H9 (cell line): ENCODE results near the gene SIN3A. TPM values are rescaled to one million over a fixed set of nuclear protein-coding genes. Genes with fewer than 3 reads are reported as not detected.

Source experiments
- DNase-seq: peaks from one replicate; pipeline ENCODE4 v3.0.0-alpha.2; 2017
- H2AFZ ChIP-seq: one replicate; pipeline ENCODE4 v1.6.1; 2013; ENCODE audit warnings: mild to moderate bottlenecking, low read length, control low read depth, moderate library complexity
- H2AK5ac ChIP-seq: 2 replicates; pipeline ENCODE4 v1.6.1; 2013; ENCODE audit warnings: low read length, control low read depth, mixed read lengths; ENCODE audit not compliant: insufficient read length
- H2BK120ac ChIP-seq: one replicate; pipeline ENCODE4 v1.6.1; 2013; ENCODE audit warnings: low read depth, mild to moderate bottlenecking, low read length, control low read depth, inconsistent platforms; ENCODE audit not compliant: poor library complexity, severe bottlenecking
- H2BK12ac ChIP-seq: 2 replicates; pipeline ENCODE4 v1.6.1; 2013; ENCODE audit warnings: low read length, control low read depth, mixed read lengths, low read depth; ENCODE audit not compliant: insufficient read length
- H2BK15ac ChIP-seq: 2 replicates; pipeline ENCODE4 v1.6.1; 2013; ENCODE audit warnings: low read depth, low read length, control low read depth
- H2BK20ac ChIP-seq: one replicate; pipeline ENCODE4 v1.6.1; 2013; ENCODE audit warnings: low read depth, mild to moderate bottlenecking, low read length, control low read depth, inconsistent platforms; ENCODE audit not compliant: poor library complexity, severe bottlenecking
- H2BK5ac ChIP-seq: 2 replicates; pipeline ENCODE4 v1.6.1; 2013; ENCODE audit warnings: low read length, control low read depth, mixed read lengths; ENCODE audit not compliant: insufficient read length
- H3K14ac ChIP-seq: 2 replicates; pipeline ENCODE4 v1.6.1; 2013; ENCODE audit warnings: low read length, control low read depth; ENCODE audit not compliant: insufficient read depth
- H3K18ac ChIP-seq: 2 replicates; pipeline ENCODE4 v1.6.1; 2013; ENCODE audit warnings: low read depth, mild to moderate bottlenecking, mixed read lengths, low read length, control low read depth; ENCODE audit not compliant: insufficient read length
- H3K23ac ChIP-seq: 2 replicates; pipeline ENCODE4 v1.6.1; 2013; ENCODE audit warnings: low read length, control low read depth, mixed read lengths, low read depth; ENCODE audit not compliant: insufficient read length
- H3K23me2 ChIP-seq: 2 replicates; pipeline ENCODE4 v1.6.1; 2013; ENCODE audit warnings: low read depth, mild to moderate bottlenecking, mixed read lengths, low read length, control low read depth; ENCODE audit not compliant: insufficient read length, poor library complexity, severe bottlenecking
- H3K27ac ChIP-seq: 2 replicates; pipeline ENCODE4 v1.5.1; 2013; ENCODE audit warnings: low read length, control low read depth, mixed read lengths, low read depth; ENCODE audit not compliant: insufficient read length
- H3K27me3 ChIP-seq: 2 replicates; pipeline ENCODE4 v1.6.1; 2013; ENCODE audit warnings: low read length, control low read depth, inconsistent platforms; ENCODE audit not compliant: insufficient read depth
- H3K4ac ChIP-seq: 2 replicates; pipeline ENCODE4 v1.6.1; 2013; ENCODE audit warnings: low read depth, mild to moderate bottlenecking, control low read depth, inconsistent platforms, low read length, moderate library complexity
- H3K4me1 ChIP-seq: 2 replicates; pipeline ENCODE4 v1.6.1; 2013; ENCODE audit warnings: low read length, control low read depth, inconsistent platforms; ENCODE audit not compliant: insufficient read depth
- H3K4me2 ChIP-seq: 2 replicates; pipeline ENCODE4 v1.6.1; 2013; ENCODE audit warnings: low read length, control low read depth, mixed read lengths; ENCODE audit not compliant: insufficient read length, insufficient read depth
- H3K56ac ChIP-seq: 2 replicates; pipeline ENCODE4 v1.6.1; 2013; ENCODE audit warnings: low read depth, mild to moderate bottlenecking, mixed read lengths, low read length, control low read depth; ENCODE audit not compliant: insufficient read length
- H3K79me1 ChIP-seq: 2 replicates; pipeline ENCODE4 v1.6.1; 2013; ENCODE audit warnings: low read depth, mild to moderate bottlenecking, moderate library complexity, low read length, control low read depth, inconsistent platforms; ENCODE audit not compliant: insufficient read depth, poor library complexity, severe bottlenecking
- H3K79me2 ChIP-seq: 2 replicates; pipeline ENCODE4 v1.6.1; 2013; ENCODE audit warnings: low read length, control low read depth, inconsistent platforms; ENCODE audit not compliant: insufficient read depth
- H3K9ac ChIP-seq: 2 replicates; pipeline ENCODE4 v1.6.1; 2013; ENCODE audit warnings: low read length, control low read depth, mixed read lengths; ENCODE audit not compliant: insufficient read length; ENCODE audit errors: extremely low read depth
- H3K9me3 ChIP-seq: one replicate; pipeline ENCODE4 v1.6.1; 2013; ENCODE audit warnings: low read depth, low read length, inconsistent platforms; ENCODE audit not compliant: control insufficient read depth
- H3T11ph ChIP-seq: one replicate; pipeline ENCODE4 v1.6.1; 2013; ENCODE audit warnings: mild to moderate bottlenecking, low read length, control low read depth, inconsistent platforms
- H4K20me1 ChIP-seq: one replicate; pipeline ENCODE4 v1.6.1; 2013; ENCODE audit not compliant: control insufficient read depth, insufficient read length, insufficient read depth
- H4K5ac ChIP-seq: 2 replicates; pipeline ENCODE4 v1.6.1; 2013; ENCODE audit warnings: low read depth, mild to moderate bottlenecking, mixed read lengths, low read length, control low read depth; ENCODE audit not compliant: insufficient read length
- H4K8ac ChIP-seq: replicated peaks from 2 replicates; pipeline ENCODE4 v1.6.1; 2013; ENCODE audit warnings: low read length, control low read depth, mixed read lengths, low read depth; ENCODE audit not compliant: insufficient read length
- H4K91ac ChIP-seq: 2 replicates; pipeline ENCODE4 v1.6.1; 2013; ENCODE audit warnings: low read depth, mild to moderate bottlenecking, moderate library complexity, mixed read lengths, low read length, control low read depth; ENCODE audit not compliant: insufficient read length
- H3K27ac Mint-ChIP-seq, 3 experiments: 2 replicates in 2 of 3; 3 replicates in 1 of 3; pipeline ENCODE4 v1.8.0; 2020 to 2021; ENCODE audit warnings: mixed read lengths in 3 of 3, mild to moderate bottlenecking in 1 of 3, moderate library complexity in 1 of 3
- H3K27me3 Mint-ChIP-seq: 2 replicates; pipeline ENCODE4 v1.8.0; 2021; ENCODE audit warnings: low read depth, mild to moderate bottlenecking, moderate library complexity, mixed read lengths
- H3K36me3 Mint-ChIP-seq, 3 experiments: 2 replicates in 2 of 3; 3 replicates in 1 of 3; pipeline ENCODE4 v1.8.0; 2020 to 2021; ENCODE audit warnings: low read depth in 3 of 3, mixed read lengths in 3 of 3; ENCODE audit not compliant: insufficient read depth in 1 of 3
- H3K4me1 Mint-ChIP-seq, 2 experiments: 2 replicates each; pipeline ENCODE4 v1.8.0; 2020; ENCODE audit warnings: mixed read lengths in 2 of 2
- H3K4me3 Mint-ChIP-seq, 2 experiments: 2 replicates in 1 of 2; 3 replicates in 1 of 2; pipeline ENCODE4 v1.8.0; 2020 to 2021; ENCODE audit warnings: mild to moderate bottlenecking in 2 of 2, mixed read lengths in 2 of 2, moderate library complexity in 1 of 2
- H3K9me3 Mint-ChIP-seq, 2 experiments: 2 replicates in 1 of 2; 3 replicates in 1 of 2; pipeline ENCODE4 v1.8.0; 2020; ENCODE audit warnings: mild to moderate bottlenecking in 2 of 2, mixed read lengths in 2 of 2, moderate library complexity in 1 of 2
- CTCF ChIP-seq: fragments of 200-600 bp; sonication (generic); conservative IDR thresholded peaks from 3 replicates; pipeline ENCODE4 v1.8.0; 2021; ENCODE audit warnings: antibody characterized with exemption, mild to moderate bottlenecking
- WGBS: extraction: QIAGEN DNeasy Blood & Tissue Kit; methylation state at CpG from one replicate; pipeline ENCODE4 v1.1.7; 2013; ENCODE audit warnings: missing lambda C conversion rate, low lambda C conversion rate, mixed read lengths; ENCODE audit not compliant: insufficient read length; ENCODE audit errors: extremely low coverage; 5-methylcytosine and 5-hydroxymethylcytosine counted together
- total RNA-seq: library from RNA; stranded (reverse); gene quantifications from 2 replicates; pipeline ENCODE4 v1.2.1, GENCODE V29; 2021

Gene SIN3A
- total RNA-seq, 1 experiment from 2014 or later, result 102 TPM

DNA sequence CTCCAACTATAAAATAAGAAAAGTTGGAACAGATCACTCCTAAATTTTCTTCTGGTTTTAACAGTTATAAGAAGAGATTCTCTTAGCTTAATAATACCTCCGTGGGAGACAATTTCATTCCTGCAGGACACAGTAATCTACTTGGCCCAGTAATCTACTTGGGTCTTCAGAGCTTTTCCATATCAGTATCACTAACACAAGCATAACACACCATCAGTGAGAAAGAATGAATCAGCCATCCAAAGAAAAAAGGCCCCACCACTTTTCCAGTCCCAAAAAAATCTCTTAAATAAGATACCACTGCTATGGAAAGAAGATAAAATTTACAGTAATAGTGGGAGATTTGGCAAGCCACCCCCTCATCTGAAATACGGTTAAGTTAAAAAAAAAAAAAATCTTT lies 20.2 kb downstream of the SIN3A start:
- no peak for DNase-seq
- H3K18ac ChIP-seq, result no peak overlapping the region
- no peak overlapping the region for H4K5ac ChIP-seq
- TF ChIP-seq CTCF, result no peak
- H2AK5ac ChIP-seq, result no peak overlapping the region
- Mint-ChIP-seq H3K27ac (peak overlapping the region in 2 of 3 experiments; percentile 27 to 48; a peak in 4 of 7 replicates), H3K36me3 (peaks cover 22 to 56% (median 51%) of the 10 kb centered on the region in 3 experiments; a peak in 6 of 7 replicates), H3K4me3 (no peak overlapping the region), H3K27me3 (no peaks in the 10 kb centered on the region), H3K9me3 (no peaks in the 10 kb centered on the region), H3K4me1 (peaks cover 0 to 5% of the 10 kb centered on the region in 2 experiments; a peak in 2 of 4 replicates)
- H3K27ac ChIP-seq, result no peak overlapping the region
- H2AFZ ChIP-seq, result no peak overlapping the region
- WGBS, result no CpG with 5 or more reads among the region's 2 CpGs
- no peak overlapping the region for H3K9ac ChIP-seq
- H3K27me3 ChIP-seq, result no peaks in the 10 kb centered on the region
- no peak overlapping the region for H3K14ac ChIP-seq
- no peak overlapping the region for H2BK120ac ChIP-seq
- H3K4me2 ChIP-seq, result no peak overlapping the region
- H2BK5ac ChIP-seq, result no peak overlapping the region
- H3K23ac ChIP-seq, result no peak overlapping the region
- H2BK20ac ChIP-seq, result no peak overlapping the region
- H2BK12ac ChIP-seq, result no peak overlapping the region
- H2BK15ac ChIP-seq, result no peak overlapping the region
- H4K91ac ChIP-seq, result no peak overlapping the region
- H3K79me2 ChIP-seq, result peaks cover 11% of the 10 kb centered on the region; the same call in 1 of the 2 replicates
- H3K79me1 ChIP-seq, result peaks cover 14% of the 10 kb centered on the region
- no peak overlapping the region for H4K8ac ChIP-seq
- no peaks in the 10 kb centered on the region for H3K23me2 ChIP-seq
- no peak overlapping the region for H3K56ac ChIP-seq
- H4K20me1 ChIP-seq, result no peaks in the 10 kb centered on the region
- H3T11ph ChIP-seq, result no peak overlapping the region
- no peaks in the 10 kb centered on the region for H3K4me1 ChIP-seq
- no peaks in the 10 kb centered on the region for H3K9me3 ChIP-seq
- no peak overlapping the region for H3K4ac ChIP-seq
